GM18507 (cell line): Measurements from ENCODE around the gene MMRN2.
"Not testable (repeated sequence)": the region's sequence is repeated elsewhere in the genome, so short reads cannot be mapped to it uniquely, and the experiment has no call there.

Experiments used
- DNase-seq: peaks from one replicate; pipeline ENCODE4 v3.0.0; 2011; ENCODE audit warnings: low read depth; ENCODE audit not compliant: insufficient read length; ENCODE audit errors: extremely low spot score
- FAIRE-seq: peaks from 2 replicates; lab custom pipeline; 2011; peaks lifted over from hg19 to GRCh38; lab: Jason Lieb, UNC

The MMRN2 gene

GRCh38 chr10:86943316-86944030 is 13.9 kb downstream of the MMRN2 start:
- DNase-seq = no peak
- no peak for FAIRE-seq

GRCh38 chr10:86942441-86943315 is 14.7 kb downstream of the MMRN2 start:
- FAIRE-seq = no peak

GRCh38 chr10:86941991-86942421 is 15.4 kb downstream of the MMRN2 start:
- no peak for DNase-seq
- FAIRE-seq = no peak

More at GRCh38 chr10:86942441-86943315, 14.7 kb downstream of the MMRN2 start:
- no peak for DNase-seq

- DNase-seq (no peak), FAIRE-seq (no peak)
Measured at GRCh38 chr10:86941426-86941825, 16.0 kb downstream of the MMRN2 start.

GRCh38 chr10:86940677-86941076 is 16.7 kb downstream of the MMRN2 start:
- no peak for DNase-seq
- no peak for FAIRE-seq

- FAIRE-seq, DNase-seq: not testable (repeated sequence)
Measured at GRCh38 chr10:86940076-86940475, 17.3 kb downstream of the MMRN2 start.

- no peak for FAIRE-seq
- DNase-seq = no peak
Measured at GRCh38 chr10:86938260-86938659, 19.2 kb downstream of the MMRN2 start.

GRCh38 chr10:86937502-86938154 is 19.8 kb downstream of the MMRN2 start:
- FAIRE-seq = no peak
- DNase-seq = no peak

GRCh38 chr10:86936661-86937501 is 20.5 kb downstream of the MMRN2 start:
- no peak for FAIRE-seq
- DNase-seq = no peak

GRCh38 chr10:86934162-86934711 is 23.2 kb downstream of the MMRN2 start:
- not testable (repeated sequence) for FAIRE-seq, DNase-seq

GRCh38 chr10:86932674-86933073 is 24.7 kb downstream of the MMRN2 start:
- FAIRE-seq (no peak), DNase-seq (no peak)

GRCh38 chr10:86931872-86932271 is 25.5 kb downstream of the MMRN2 start:
- DNase-seq (no peak), FAIRE-seq (no peak)

GRCh38 chr10:86929468-86930380 is 27.7 kb downstream of the MMRN2 start:
- FAIRE-seq = no peak
- no peak for DNase-seq

- FAIRE-seq = no peak
- no peak for DNase-seq
Measured at GRCh38 chr10:86922553-86922961, 34.9 kb downstream of the MMRN2 start.

GRCh38 chr10:86918022-86918471 is 39.4 kb downstream of the MMRN2 start:
- FAIRE-seq (no peak), DNase-seq (no peak)

GRCh38 chr10:86914734-86915133 is 42.7 kb downstream of the MMRN2 start:
- no peak for DNase-seq
- FAIRE-seq = no peak

- no peak for DNase-seq
- no peak for FAIRE-seq
Measured at GRCh38 chr10:86905429-86905828, 52.0 kb downstream of the MMRN2 start.

GRCh38 chr10:86904600-86904999 is 52.8 kb downstream of the MMRN2 start:
- FAIRE-seq (no peak), DNase-seq (no peak)
